ENCODE results near the gene RAB3IL1.

Gene RAB3IL1

GRCh38 chr11:61900251-61900650, 17.1 kb downstream of the RAB3IL1 start:
- H3F3A ChIP-seq (ENCODE audit: low read depth) = no peaks in the 10 kb centered on the region
- no peaks in the 10 kb centered on the region for H3K79me2 ChIP-seq (ENCODE audit: insufficient read depth, low read length)
- no peaks in the 10 kb centered on the region for H3K9me2 ChIP-seq (replicated peaks; ENCODE audit: low read depth, low read length)
- no peaks in the 10 kb centered on the region for H3K27me3 ChIP-seq (ENCODE audit: insufficient read depth, low read length, poor library complexity, severe bottlenecking)
- TF ChIP-seq, protein P1, sequence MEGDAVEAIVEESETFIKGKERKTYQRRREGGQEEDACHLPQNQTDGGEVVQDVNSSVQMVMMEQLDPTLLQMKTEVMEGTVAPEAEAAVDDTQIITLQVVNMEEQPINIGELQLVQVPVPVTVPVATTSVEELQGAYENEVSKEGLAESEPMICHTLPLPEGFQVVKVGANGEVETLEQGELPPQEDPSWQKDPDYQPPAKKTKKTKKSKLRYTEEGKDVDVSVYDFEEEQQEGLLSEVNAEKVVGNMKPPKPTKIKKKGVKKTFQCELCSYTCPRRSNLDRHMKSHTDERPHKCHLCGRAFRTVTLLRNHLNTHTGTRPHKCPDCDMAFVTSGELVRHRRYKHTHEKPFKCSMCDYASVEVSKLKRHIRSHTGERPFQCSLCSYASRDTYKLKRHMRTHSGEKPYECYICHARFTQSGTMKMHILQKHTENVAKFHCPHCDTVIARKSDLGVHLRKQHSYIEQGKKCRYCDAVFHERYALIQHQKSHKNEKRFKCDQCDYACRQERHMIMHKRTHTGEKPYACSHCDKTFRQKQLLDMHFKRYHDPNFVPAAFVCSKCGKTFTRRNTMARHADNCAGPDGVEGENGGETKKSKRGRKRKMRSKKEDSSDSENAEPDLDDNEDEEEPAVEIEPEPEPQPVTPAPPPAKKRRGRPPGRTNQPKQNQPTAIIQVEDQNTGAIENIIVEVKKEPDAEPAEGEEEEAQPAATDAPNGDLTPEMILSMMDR (conservative IDR thresholded peaks at IDR 0.05; ENCODE audit: low read length) = no peak
- no peak for TF ChIP-seq EZH2phosphoT487 (IDR thresholded peaks at IDR 0.05; ENCODE audit: borderline replicate concordance)
- no peaks in the 10 kb centered on the region for H3K4me1 ChIP-seq (ENCODE audit: insufficient read depth, low read length, poor library complexity, severe bottlenecking)
- no peak overlapping the region for H3K4me3 ChIP-seq (ENCODE audit: low read length, poor library complexity, severe bottlenecking)
- no peaks in the 10 kb centered on the region for H3K9me3 ChIP-seq (ENCODE audit: insufficient read depth, low read depth, low read length)
- no peak overlapping the region for H2AFZ ChIP-seq (ENCODE audit: low read length)
- no peak overlapping the region for H3K9ac ChIP-seq (ENCODE audit: low read depth, low read length, poor library complexity, severe bottlenecking)
- no peaks in the 10 kb centered on the region for H4K20me1 ChIP-seq (ENCODE audit: insufficient read depth, low read length, poor library complexity, severe bottlenecking)
- no peak overlapping the region for H3K4me2 ChIP-seq (ENCODE audit: low read depth, low read length, poor library complexity, severe bottlenecking)
- H3K36me3 ChIP-seq (ENCODE audit: insufficient read depth, low read length) = no peaks in the 10 kb centered on the region

- H3K4me2 ChIP-seq (ENCODE audit: low read depth, low read length, poor library complexity, severe bottlenecking) = no peak overlapping the region
- H4K20me1 ChIP-seq (ENCODE audit: insufficient read depth, low read length, poor library complexity, severe bottlenecking) = no peaks in the 10 kb centered on the region
Measured at GRCh38 chr11:61899146-61899841, 18.1 kb downstream of the RAB3IL1 start.

DNA sequence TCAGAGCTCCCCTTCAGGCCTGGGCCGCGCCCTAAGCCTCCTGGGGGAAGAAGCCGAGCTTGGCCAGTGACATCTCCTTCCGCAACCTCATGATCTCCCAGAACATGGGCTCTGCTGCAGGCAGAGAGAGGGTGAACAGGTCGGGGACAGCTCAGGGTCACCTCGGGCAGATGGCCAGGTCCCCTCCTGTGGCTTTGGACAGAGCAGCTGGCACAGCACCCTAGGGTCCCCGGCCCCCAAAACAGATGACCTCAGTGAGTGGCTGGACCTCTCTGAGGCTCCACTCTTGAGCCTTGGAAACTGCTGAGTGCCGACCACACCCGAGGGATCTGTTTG, 19.2 kb downstream of the RAB3IL1 start:
- H3K4me1 ChIP-seq (ENCODE audit: insufficient read depth, low read length, poor library complexity, severe bottlenecking) = no peaks in the 10 kb centered on the region
- TF ChIP-seq EZH2phosphoT487 (IDR thresholded peaks at IDR 0.05; ENCODE audit: borderline replicate concordance) = no peak
- TF ChIP-seq, protein P1 (conservative IDR thresholded peaks at IDR 0.05; ENCODE audit: low read length) = no peak
- H3K27me3 ChIP-seq (ENCODE audit: insufficient read depth, low read length, poor library complexity, severe bottlenecking) = no peaks in the 10 kb centered on the region
- no peaks in the 10 kb centered on the region for H4K20me1 ChIP-seq (ENCODE audit: insufficient read depth, low read length, poor library complexity, severe bottlenecking)
- H3F3A ChIP-seq (ENCODE audit: low read depth) = no peaks in the 10 kb centered on the region
- H3K4me2 ChIP-seq (ENCODE audit: low read depth, low read length, poor library complexity, severe bottlenecking) = no peak overlapping the region
- H3K36me3 ChIP-seq (ENCODE audit: insufficient read depth, low read length) = no peaks in the 10 kb centered on the region
- no peak overlapping the region for H3K9ac ChIP-seq (ENCODE audit: low read depth, low read length, poor library complexity, severe bottlenecking)
- H2AFZ ChIP-seq (ENCODE audit: low read length) = no peak overlapping the region
- H3K9me2 ChIP-seq (replicated peaks; ENCODE audit: low read depth, low read length) = no peaks in the 10 kb centered on the region
- no peaks in the 10 kb centered on the region for H3K79me2 ChIP-seq (ENCODE audit: insufficient read depth, low read length)
- no peaks in the 10 kb centered on the region for H3K9me3 ChIP-seq (ENCODE audit: insufficient read depth, low read depth, low read length)
- H3K4me3 ChIP-seq (ENCODE audit: low read length, poor library complexity, severe bottlenecking) = no peak overlapping the region

More at GRCh38 chr11:61899146-61899841, 18.1 kb downstream of the RAB3IL1 start:
- no peaks in the 10 kb centered on the region for H3K4me1 ChIP-seq (ENCODE audit: insufficient read depth, low read length, poor library complexity, severe bottlenecking)
- H3K9ac ChIP-seq (ENCODE audit: low read depth, low read length, poor library complexity, severe bottlenecking) = no peak overlapping the region
- H3K9me3 ChIP-seq (ENCODE audit: insufficient read depth, low read depth, low read length) = no peaks in the 10 kb centered on the region
- no peaks in the 10 kb centered on the region for H3K79me2 ChIP-seq (ENCODE audit: insufficient read depth, low read length)
- H3F3A ChIP-seq (ENCODE audit: low read depth) = no peaks in the 10 kb centered on the region
- no peak for TF ChIP-seq EZH2phosphoT487 (IDR thresholded peaks at IDR 0.05; ENCODE audit: borderline replicate concordance)
- TF ChIP-seq, protein P1 (conservative IDR thresholded peaks at IDR 0.05; ENCODE audit: low read length) = peak; percentile 99
- H3K4me3 ChIP-seq (ENCODE audit: low read length, poor library complexity, severe bottlenecking) = no peak overlapping the region
- H2AFZ ChIP-seq (ENCODE audit: low read length) = peak overlapping the region; percentile 86; the same call in 1 of the 2 replicates
- no peaks in the 10 kb centered on the region for H3K36me3 ChIP-seq (ENCODE audit: insufficient read depth, low read length)
- H3K27me3 ChIP-seq (ENCODE audit: insufficient read depth, low read length, poor library complexity, severe bottlenecking) = no peaks in the 10 kb centered on the region
- H3K9me2 ChIP-seq (replicated peaks; ENCODE audit: low read depth, low read length) = no peaks in the 10 kb centered on the region
